OCI-LY7 (cell line): ENCODE results near the gene COL5A1. TPM values are rescaled to one million over a fixed set of nuclear protein-coding genes. Genes with fewer than 3 reads are reported as not detected.

Experiments
- BruUV-seq: library from RNA; stranded (reverse); fragments of 400-500 nt; replicated peaks from 2 replicates; lab custom pipeline; 2021; lab: Mats Ljungman, UMichigan
- CTCF ChIA-PET: fragments of 300-600 bp; sonication (Branson Sonifier 250); formaldehyde crosslinking; loops from one replicate; lab custom pipeline; 2022; ENCODE audit warnings: antibody characterized with exemption; ENCODE audit not compliant: unreplicated experiment; lab: Charles Lee
- POLR2A ChIA-PET: fragments of 300-600 bp; sonication (Branson Sonifier 250); formaldehyde crosslinking; loops from one replicate; lab custom pipeline; 2022; ENCODE audit warnings: antibody characterized with exemption; lab: Charles Lee
- DNase-seq: peaks from one replicate; pipeline ENCODE4 v3.0.0-alpha.2; 2015; ENCODE audit warnings: low spot score
- H2AFZ ChIP-seq: fragments of 200-600 bp; sonication (generic), shearing (Covaris generic); 2 replicates; pipeline ENCODE4 v1.6.1; 2014; ENCODE audit warnings: mild to moderate bottlenecking, antibody characterized with exemption, low read length, moderate library complexity
- H3K27ac ChIP-seq: fragments of 200-600 bp; sonication (generic); 2 replicates; pipeline ENCODE4 v1.5.1; 2014; ENCODE audit warnings: mixed run types, low read depth, mild to moderate bottlenecking, moderate library complexity, low read length, inconsistent platforms; ENCODE audit not compliant: poor library complexity, severe bottlenecking
- H3K36me3 ChIP-seq: fragments of 200-600 bp; sonication (generic); 2 replicates; pipeline ENCODE4 v1.6.1; 2014; ENCODE audit warnings: mild to moderate bottlenecking, antibody characterized with exemption, low read length, moderate library complexity, mixed read lengths; ENCODE audit not compliant: insufficient read depth
- H3K4me1 ChIP-seq: fragments of 200-600 bp; sonication (generic); 2 replicates; pipeline ENCODE4 v1.5.1; 2014; ENCODE audit warnings: mild to moderate bottlenecking, low read length; ENCODE audit not compliant: insufficient read depth, poor library complexity, severe bottlenecking
- H3K4me2 ChIP-seq: fragments of 200-600 bp; sonication (generic); 2 replicates; pipeline ENCODE4 v1.6.1; 2014; ENCODE audit warnings: mild to moderate bottlenecking, low read length
- H3K4me3 ChIP-seq: fragments of 200-600 bp; sonication (generic); 2 replicates; pipeline ENCODE4 v1.5.1; 2014; ENCODE audit warnings: mild to moderate bottlenecking, low read depth, low read length; ENCODE audit not compliant: poor library complexity, severe bottlenecking
- H3K79me2 ChIP-seq: fragments of 200-600 bp; sonication (generic); 2 replicates; pipeline ENCODE4 v1.6.1; 2016; ENCODE audit warnings: low read depth, mild to moderate bottlenecking, low read length, moderate library complexity, mixed read lengths; ENCODE audit not compliant: insufficient read depth
- H3K9me2 ChIP-seq: fragments of 200-600 bp; sonication (generic); 2 replicates; pipeline ENCODE4 v1.6.1; 2016; ENCODE audit warnings: mild to moderate bottlenecking, low read length, mixed read lengths; ENCODE audit not compliant: insufficient read depth
- H3K9me3 ChIP-seq: fragments of 200-600 bp; sonication (generic); 2 replicates; pipeline ENCODE4 v1.6.1; 2014; ENCODE audit warnings: mild to moderate bottlenecking, mixed run types, low read length, mixed read lengths
- H4K20me1 ChIP-seq: fragments of 200-600 bp; sonication (generic); 2 replicates; pipeline ENCODE4 v1.6.1; 2014; ENCODE audit warnings: mild to moderate bottlenecking, antibody characterized with exemption, low read length, moderate library complexity, mixed read lengths; ENCODE audit not compliant: insufficient read depth
- CTCF ChIP-seq: fragments of 200-600 bp; sonication (generic); conservative IDR thresholded peaks from 2 replicates; pipeline ENCODE4 v1.5.1; 2014; ENCODE audit warnings: mild to moderate bottlenecking, antibody characterized with exemption, low read length, moderate library complexity, mixed read lengths
- EZH2phosphoT487 ChIP-seq: fragments of 200-600 bp; sonication (generic); IDR thresholded peaks from 2 replicates; pipeline ENCODE4 v1.6.1; 2018; ENCODE audit warnings: low read depth, borderline replicate concordance, mild to moderate bottlenecking, mixed run types, antibody characterized with exemption, low read length, moderate library complexity, mixed read lengths
- intact Hi-C: fragments of 100-400 bp; cut with micrococcal nuclease; formaldehyde crosslinking; loops from one replicate; pipeline ENCODE4 v1.10.0; 2022; ENCODE audit not compliant: unreplicated experiment
- total RNA-seq, 2 experiments: library from RNA; depleted of rRNA in 1 of 2; stranded (reverse); fragments of >200 nt in 1 of 2; shearing (Covaris generic) in 1 of 2; gene quantifications; 2 replicates each; pipeline ENCODE4 v1.2.3, GENCODE V29; 2014 to 2022

Gene COL5A1
- total RNA-seq, 2 experiments from 2014 or later: 12.2 to 28.6 TPM

GRCh38 chr9:134852906-134853654 is 211.5 kb downstream of the COL5A1 start:
- H4K20me1 ChIP-seq: no peaks in the 10 kb centered on the region
- no peak for TF ChIP-seq CTCF
- no peak for TF ChIP-seq EZH2phosphoT487
- no peak overlapping the region for H2AFZ ChIP-seq
- no peak for DNase-seq
- H3K9me2 ChIP-seq: no peaks in the 10 kb centered on the region
- POLR2A ChIA-PET: no interaction called here
- no peaks in the 10 kb centered on the region for H3K9me3 ChIP-seq
- no peaks in the 10 kb centered on the region for H3K36me3 ChIP-seq
- no peak overlapping the region for H3K4me2 ChIP-seq
- CTCF ChIA-PET: no interaction called here
- H3K4me3 ChIP-seq: no peak overlapping the region
- intact Hi-C loops: no loop called here
- no TSS peak for BruUV-seq
- peaks cover 3% of the 10 kb centered on the region for H3K4me1 ChIP-seq
- H3K79me2 ChIP-seq: no peaks in the 10 kb centered on the region
- H3K27ac ChIP-seq: no peak overlapping the region

GRCh38 chr9:134853893-134854292 is 212.3 kb downstream of the COL5A1 start:
- H2AFZ ChIP-seq: no peak overlapping the region
- TF ChIP-seq EZH2phosphoT487 (no peak), CTCF (no peak)
- H3K9me3 ChIP-seq: no peaks in the 10 kb centered on the region
- H3K79me2 ChIP-seq: no peaks in the 10 kb centered on the region
- ChIA-PET POLR2A (no interaction called here), CTCF (no interaction called here)
- intact Hi-C loops: no loop called here
- no peak for DNase-seq
- no peaks in the 10 kb centered on the region for H4K20me1 ChIP-seq
- no peak overlapping the region for H3K27ac ChIP-seq
- H3K4me1 ChIP-seq: peaks cover 7% of the 10 kb centered on the region
- no peak overlapping the region for H3K4me3 ChIP-seq
- no TSS peak for BruUV-seq
- H3K36me3 ChIP-seq: no peaks in the 10 kb centered on the region
- H3K4me2 ChIP-seq: no peak overlapping the region
- no peaks in the 10 kb centered on the region for H3K9me2 ChIP-seq

- Histone ChIP-seq H3K79me2 (no peaks in the 10 kb centered on the region), H3K36me3 (no peaks in the 10 kb centered on the region), H3K9me2 (no peaks in the 10 kb centered on the region), H3K4me1 (peaks cover 7% of the 10 kb centered on the region), H3K9me3 (no peaks in the 10 kb centered on the region), H2AFZ (no peak overlapping the region), H3K27ac (no peak overlapping the region), H4K20me1 (no peaks in the 10 kb centered on the region), H3K4me2 (no peak overlapping the region), H3K4me3 (no peak overlapping the region)
- DNase-seq: no peak
- TF ChIP-seq EZH2phosphoT487 (no peak), CTCF (no peak)
- no TSS peak for BruUV-seq
- intact Hi-C loops: no loop called here
- CTCF ChIA-PET: no interaction called here
- POLR2A ChIA-PET: no interaction called here
Measured at GRCh38 chr9:134854541-134854981, 213.0 kb downstream of the COL5A1 start.
